ENCODE data around the gene CCDC200.
"Not testable (repeated sequence)": the region's sequence is repeated elsewhere in the genome, so short reads cannot be mapped to it uniquely, and the experiment has no call there.

The CCDC200 gene

DNA sequence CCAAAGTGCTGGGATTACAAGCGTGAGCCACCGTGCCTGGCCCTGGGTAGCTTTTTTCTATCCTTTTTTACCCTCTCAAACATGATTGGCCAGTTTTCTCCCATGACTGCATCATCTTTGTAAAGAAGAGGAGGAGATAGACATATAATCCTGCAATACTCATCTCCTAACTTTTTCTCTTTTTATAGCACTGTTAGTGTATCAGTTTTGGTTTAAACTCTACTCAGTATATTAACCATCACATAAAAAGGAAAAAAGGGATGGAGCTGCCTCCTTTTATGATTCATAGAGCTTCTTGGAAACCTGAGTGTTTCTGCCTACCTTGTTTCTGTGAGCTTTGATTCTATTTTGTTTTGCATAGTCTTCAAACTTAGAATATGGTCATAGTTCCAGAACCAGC lies 28.8 kb downstream of the CCDC200 start:
- TF ChIP-seq, protein P1, sequence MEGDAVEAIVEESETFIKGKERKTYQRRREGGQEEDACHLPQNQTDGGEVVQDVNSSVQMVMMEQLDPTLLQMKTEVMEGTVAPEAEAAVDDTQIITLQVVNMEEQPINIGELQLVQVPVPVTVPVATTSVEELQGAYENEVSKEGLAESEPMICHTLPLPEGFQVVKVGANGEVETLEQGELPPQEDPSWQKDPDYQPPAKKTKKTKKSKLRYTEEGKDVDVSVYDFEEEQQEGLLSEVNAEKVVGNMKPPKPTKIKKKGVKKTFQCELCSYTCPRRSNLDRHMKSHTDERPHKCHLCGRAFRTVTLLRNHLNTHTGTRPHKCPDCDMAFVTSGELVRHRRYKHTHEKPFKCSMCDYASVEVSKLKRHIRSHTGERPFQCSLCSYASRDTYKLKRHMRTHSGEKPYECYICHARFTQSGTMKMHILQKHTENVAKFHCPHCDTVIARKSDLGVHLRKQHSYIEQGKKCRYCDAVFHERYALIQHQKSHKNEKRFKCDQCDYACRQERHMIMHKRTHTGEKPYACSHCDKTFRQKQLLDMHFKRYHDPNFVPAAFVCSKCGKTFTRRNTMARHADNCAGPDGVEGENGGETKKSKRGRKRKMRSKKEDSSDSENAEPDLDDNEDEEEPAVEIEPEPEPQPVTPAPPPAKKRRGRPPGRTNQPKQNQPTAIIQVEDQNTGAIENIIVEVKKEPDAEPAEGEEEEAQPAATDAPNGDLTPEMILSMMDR (IDR thresholded peaks at IDR 0.05; ENCODE audit: low read depth, low read length, missing control alignments) = no peak
- H3K36me3 ChIP-seq (replicated peaks) = peaks cover 75% of the 10 kb centered on the region
- H3K27ac ChIP-seq = no peak overlapping the region
- DNase-seq = no peak
- no peak overlapping the region for H3K4me3 ChIP-seq (ENCODE audit: low read depth, low read length)
- in situ Hi-C loops (cut with HindIII; ENCODE audit: low pct_ligation_motif_present, low sequenced_read_pairs) = no loop called here
- no peaks in the 10 kb centered on the region for H3K27me3 ChIP-seq (replicated peaks)

DNA sequence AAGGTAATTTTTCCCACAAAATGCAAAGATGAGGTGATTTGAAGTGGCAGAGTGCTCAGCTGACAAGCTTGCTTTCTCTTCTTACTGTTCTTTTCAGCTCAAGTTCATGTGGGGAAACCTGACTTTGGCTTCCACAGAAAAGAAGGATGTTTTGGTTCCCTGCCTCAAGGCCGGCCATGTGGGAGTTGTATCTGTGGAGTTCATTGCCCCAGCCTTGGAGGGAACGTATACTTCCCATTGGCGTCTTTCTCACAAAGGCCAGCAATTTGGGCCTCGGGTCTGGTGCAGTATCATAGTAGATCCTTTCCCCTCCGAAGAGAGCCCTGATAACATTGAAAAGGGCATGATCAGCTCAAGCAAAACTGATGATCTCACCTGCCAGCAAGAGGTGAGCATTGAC lies 35.2 kb downstream of the CCDC200 start:
- Histone ChIP-seq H3K4me3 (ENCODE audit: low read depth, low read length) (no peak overlapping the region), H3K27me3 (replicated peaks) (no peaks in the 10 kb centered on the region)

GRCh38 chr17:43186656-43187055 lies 41.8 kb downstream of the CCDC200 start:
- H3K27me3 ChIP-seq (replicated peaks); DNase-seq; H3K4me3 ChIP-seq (ENCODE audit: low read depth, low read length); H3K27ac ChIP-seq; in situ Hi-C loops (cut with HindIII; ENCODE audit: low pct_ligation_motif_present, low sequenced_read_pairs): not testable (repeated sequence)
- peaks cover 55% of the 10 kb centered on the region for H3K36me3 ChIP-seq (replicated peaks)

More for the DNA sequence above, 35.2 kb downstream of the CCDC200 start:
- Histone ChIP-seq H3K36me3 (replicated peaks) (peaks cover 90% of the 10 kb centered on the region), H3K27ac (no peak overlapping the region)
- TF ChIP-seq, protein P1 (IDR thresholded peaks at IDR 0.05; ENCODE audit: low read depth, low read length, missing control alignments) = no peak
- in situ Hi-C loops (cut with HindIII; ENCODE audit: low pct_ligation_motif_present, low sequenced_read_pairs) = no loop called here
- DNase-seq = no peak

DNA sequence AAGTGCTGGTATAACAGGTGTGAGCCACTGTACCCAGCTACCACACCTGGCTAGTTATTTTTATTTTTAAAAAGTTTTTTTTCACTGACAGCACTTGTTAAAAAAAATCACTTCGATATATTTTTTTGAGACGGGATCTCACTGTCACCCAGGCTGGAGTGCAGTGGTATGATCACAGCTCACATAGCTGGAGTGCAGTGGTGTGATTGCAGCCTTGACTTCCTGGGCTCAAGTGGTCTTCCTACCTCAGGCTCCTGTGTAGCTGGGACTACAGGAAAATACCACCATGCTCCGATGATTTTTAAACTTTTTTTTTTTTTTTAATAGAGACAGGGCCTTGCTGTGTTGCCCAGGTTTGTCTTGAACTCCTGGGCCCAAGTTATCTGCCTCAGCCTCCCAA lies 44.5 kb downstream of the CCDC200 start:
- no peak for DNase-seq
- in situ Hi-C loops (cut with HindIII; ENCODE audit: low pct_ligation_motif_present, low sequenced_read_pairs) = no loop called here
- peaks cover 44% of the 10 kb centered on the region for H3K36me3 ChIP-seq (replicated peaks)
- H3K27ac ChIP-seq = no peak overlapping the region
- no peaks in the 10 kb centered on the region for H3K27me3 ChIP-seq (replicated peaks)
- TF ChIP-seq, protein P1 (IDR thresholded peaks at IDR 0.05; ENCODE audit: low read depth, low read length, missing control alignments) = no peak
- no peak overlapping the region for H3K4me3 ChIP-seq (ENCODE audit: low read depth, low read length)

DNA sequence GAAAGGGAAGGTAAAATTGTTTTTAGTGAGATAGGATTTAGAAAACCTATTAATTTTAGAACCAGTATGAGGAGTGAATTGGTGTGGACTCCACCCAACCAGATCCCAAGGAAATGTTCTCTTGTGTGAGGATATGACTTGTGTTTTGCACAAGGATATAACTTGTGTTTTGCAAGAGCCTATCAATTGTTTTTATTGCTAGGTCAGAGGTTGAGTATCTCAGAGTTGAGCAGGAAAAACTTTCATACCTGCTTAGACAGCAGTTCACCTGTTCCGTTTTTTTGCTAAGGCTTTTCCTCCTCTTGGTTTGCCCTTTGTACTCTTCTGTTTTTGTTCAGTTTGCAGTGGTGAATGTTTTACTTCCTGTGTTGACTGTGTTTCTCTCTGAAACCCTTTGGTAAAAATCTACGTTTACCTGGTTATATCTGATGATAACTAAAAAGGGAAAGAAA lies 52.3 kb downstream of the CCDC200 start:
- DNase-seq = no peak
- Histone ChIP-seq H3K27ac (peak overlapping the region; percentile 71), H3K36me3 (replicated peaks) (peaks cover 31% of the 10 kb centered on the region), H3K27me3 (replicated peaks) (no peaks in the 10 kb centered on the region), H3K4me3 (ENCODE audit: low read depth, low read length) (no peak overlapping the region)
- in situ Hi-C loops (cut with HindIII; ENCODE audit: low pct_ligation_motif_present, low sequenced_read_pairs) = no loop called here
- TF ChIP-seq, protein P1 (IDR thresholded peaks at IDR 0.05; ENCODE audit: low read depth, low read length, missing control alignments) = no peak

DNA sequence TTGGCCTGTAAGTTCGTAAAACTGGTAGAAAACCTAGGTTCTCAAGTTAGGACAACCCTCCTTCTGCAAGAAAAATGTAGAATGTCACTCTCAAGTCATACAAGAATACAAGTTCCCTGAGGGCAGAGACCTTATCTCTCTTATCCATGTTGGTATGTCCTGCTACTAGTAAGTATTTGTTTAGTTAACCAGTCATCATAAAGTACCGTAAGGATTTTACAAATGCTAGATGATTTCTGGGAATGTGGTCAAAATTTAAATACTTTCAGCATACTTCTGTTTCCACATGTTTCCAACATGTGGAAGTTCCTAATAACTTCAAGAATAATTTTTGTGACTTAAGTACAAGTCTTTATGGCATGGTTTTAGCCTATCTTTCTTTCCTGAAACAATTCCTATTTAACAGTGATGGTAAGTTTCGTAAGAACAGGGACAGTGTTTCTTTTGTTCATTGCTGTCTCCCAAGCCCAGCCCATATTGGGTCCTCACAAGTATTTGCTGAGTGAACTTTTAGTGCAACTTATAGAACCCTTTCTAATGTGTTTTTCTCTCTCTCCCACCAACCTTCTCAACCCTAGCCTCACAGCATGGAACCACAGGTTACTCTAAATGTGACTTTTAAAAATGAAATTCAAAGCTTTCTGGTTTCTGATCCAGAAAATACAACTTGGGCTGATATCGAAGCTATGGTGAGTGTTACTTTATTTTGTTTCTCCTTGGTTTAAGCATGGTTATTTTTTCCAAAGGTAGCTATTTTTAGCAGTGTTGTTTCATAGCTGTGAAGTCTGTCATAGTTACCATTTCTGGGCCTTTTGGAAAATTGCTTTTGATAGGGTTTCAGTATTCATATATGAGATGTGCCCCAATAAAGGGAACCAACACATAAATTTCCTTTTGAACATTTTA lies 53.0 kb downstream of the CCDC200 start:
- DNase-seq = peak; percentile 33
- TF ChIP-seq, protein P1 (IDR thresholded peaks at IDR 0.05; ENCODE audit: low read depth, low read length, missing control alignments) = no peak
- Histone ChIP-seq H3K4me3 (ENCODE audit: low read depth, low read length) (no peak overlapping the region), H3K27me3 (replicated peaks) (no peaks in the 10 kb centered on the region), H3K36me3 (replicated peaks) (peaks cover 27% of the 10 kb centered on the region), H3K27ac (peak overlapping the region; percentile 71)
- in situ Hi-C loops (cut with HindIII; ENCODE audit: low pct_ligation_motif_present, low sequenced_read_pairs) = no loop called here
